Small intestine (tissue), 7 donors: ENCODE results near the gene NEDD1. TPM values are rescaled to one million over a fixed set of nuclear protein-coding genes. Genes with fewer than 3 reads are reported as not detected.

Source experiments
- DNase-seq, 2 donors: peaks; one replicate each; pipeline versions ENCODE4 v3.0.0 to v3.0.0-alpha.2; 2013
- FAIRE-seq: peaks from 2 replicates; lab custom pipeline; 2012; peaks lifted over from hg19 to GRCh38; lab: Jason Lieb, UNC
- H3K27ac ChIP-seq, 3 donors: one replicate each; pipeline ENCODE4 v1.5.1; 2013; ENCODE audit warnings: low read length in 2 of 3, mild to moderate bottlenecking in 2 of 3, control low read depth in 1 of 3, inconsistent platforms in 1 of 3, low read depth in 1 of 3, moderate library complexity in 1 of 3
- H3K27me3 ChIP-seq, 3 donors: one replicate each; pipeline ENCODE4 v1.6.1; 2013; ENCODE audit warnings: low read length in 3 of 3, inconsistent platforms in 1 of 3; ENCODE audit not compliant: control insufficient read depth in 3 of 3, insufficient read depth in 3 of 3
- H3K36me3 ChIP-seq, 3 donors: one replicate each; pipeline ENCODE4 v1.6.1; 2013; ENCODE audit warnings: low read length in 3 of 3, inconsistent platforms in 1 of 3, low read depth in 1 of 3, mild to moderate bottlenecking in 1 of 3, moderate library complexity in 1 of 3; ENCODE audit not compliant: control insufficient read depth in 3 of 3, insufficient read depth in 2 of 3
- H3K4me1 ChIP-seq, 3 donors: one replicate each; pipeline ENCODE4 v1.6.1; 2013; ENCODE audit warnings: low read length in 2 of 3, inconsistent platforms in 1 of 3, low read depth in 1 of 3, mild to moderate bottlenecking in 1 of 3, moderate library complexity in 1 of 3; ENCODE audit not compliant: control insufficient read depth in 3 of 3, insufficient read depth in 2 of 3
- H3K4me3 ChIP-seq, 3 donors: one replicate each; pipeline ENCODE4 v1.5.1; 2013; ENCODE audit warnings: low read length in 3 of 3, control low read depth in 1 of 3, inconsistent platforms in 1 of 3, low read depth in 1 of 3, mild to moderate bottlenecking in 1 of 3, moderate library complexity in 1 of 3
- H3K9me3 ChIP-seq, 2 donors: one replicate each; pipeline ENCODE4 v1.6.1; 2013; ENCODE audit warnings: low read depth in 1 of 2, low read length in 1 of 2; ENCODE audit not compliant: control insufficient read depth in 2 of 2, insufficient read depth in 1 of 2
- WGBS, 3 donors: extraction: QIAGEN DNeasy Blood & Tissue Kit; methylation state at CpG; one replicate each; pipeline ENCODE4 v1.1.7; 2013; 5-methylcytosine and 5-hydroxymethylcytosine counted together
- polyA plus RNA-seq, 4 donors: library from polyadenylated mRNA; stranded (reverse) in 3 of 4; unstranded in 1 of 4; fragments of 200-250 nt in 3 of 4; fragments of 120-200 nt in 1 of 4; gene quantifications; one replicate each; pipeline versions ENCODE4 v1.2.1 to v1.2.3, GENCODE V29; 2013
- donor health status: healthy with polysubstance abuse.
- donor health status: control.
- donor health status: control.
- donor health status: Bipolar disorder and iron deficiency.
- donor health status: healthy.

Gene NEDD1
- polyA plus RNA-seq, 4 donors = 5.4 to 13.6 (median 7.1) TPM

DNA sequence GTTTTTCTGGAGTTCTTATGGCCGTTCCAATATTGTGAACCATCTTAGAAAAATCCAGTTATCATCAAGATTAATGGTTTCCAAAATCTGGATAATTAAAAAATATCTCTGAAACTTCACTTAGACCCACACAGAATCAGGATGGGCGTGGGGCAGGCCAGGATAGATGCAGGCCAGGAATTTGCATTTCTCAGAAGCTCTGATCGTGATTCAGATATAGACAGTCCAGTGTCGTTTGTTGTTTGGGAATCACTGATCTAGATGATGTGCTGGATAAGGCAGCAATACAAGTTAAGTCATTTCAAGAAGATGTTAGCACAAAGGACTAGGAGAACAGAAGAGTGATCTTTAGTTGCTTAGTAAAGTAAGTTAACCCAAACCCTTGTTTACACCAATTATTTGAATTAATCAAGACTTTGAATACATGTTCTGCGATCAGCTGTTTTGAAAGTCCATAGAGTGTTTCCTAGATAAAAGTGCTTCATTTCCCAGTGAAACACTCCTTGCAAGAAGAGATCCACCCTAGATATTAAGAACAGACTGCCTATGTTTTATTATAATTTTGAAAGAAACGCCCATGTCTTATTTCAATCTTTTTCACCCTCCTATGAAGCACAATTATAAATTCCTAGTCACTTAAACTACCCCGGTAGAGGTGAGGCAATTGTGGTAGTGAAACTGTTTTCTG lies 90.9 kb downstream of the NEDD1 start:
- no peaks in the 10 kb centered on the region for H3K4me1 ChIP-seq
- H3K9me3 ChIP-seq = no peaks in the 10 kb centered on the region
- WGBS, 3 donors = 74 to 82% (median 76%) methylated on average over 7 of the region's 7 CpGs
- no peak overlapping the region for H3K27ac ChIP-seq
- no peak for FAIRE-seq
- H3K27me3 ChIP-seq = no peaks in the 10 kb centered on the region
- H3K4me3 ChIP-seq = no peak overlapping the region
- no peak for DNase-seq
- no peaks in the 10 kb centered on the region for H3K36me3 ChIP-seq

GRCh38 chr12:97003276-97003675 lies 96.2 kb downstream of the NEDD1 start:
- Histone ChIP-seq H3K9me3 (no peaks in the 10 kb centered on the region), H3K36me3 (no peaks in the 10 kb centered on the region), H3K4me1 (no peaks in the 10 kb centered on the region), H3K27me3 (no peaks in the 10 kb centered on the region), H3K27ac (no peak overlapping the region), H3K4me3 (no peak overlapping the region)
- DNase-seq (no peak), FAIRE-seq (no peak)
- 89 to 91% (median 91%) methylated on average over 8 of the region's 8 CpGs for WGBS, 3 donors
